ENCODE data around the gene ESYT1.
A peak's percentile ranks its signal among the peaks of the same experiment; 100 is the strongest.

The ESYT1 gene

DNA sequence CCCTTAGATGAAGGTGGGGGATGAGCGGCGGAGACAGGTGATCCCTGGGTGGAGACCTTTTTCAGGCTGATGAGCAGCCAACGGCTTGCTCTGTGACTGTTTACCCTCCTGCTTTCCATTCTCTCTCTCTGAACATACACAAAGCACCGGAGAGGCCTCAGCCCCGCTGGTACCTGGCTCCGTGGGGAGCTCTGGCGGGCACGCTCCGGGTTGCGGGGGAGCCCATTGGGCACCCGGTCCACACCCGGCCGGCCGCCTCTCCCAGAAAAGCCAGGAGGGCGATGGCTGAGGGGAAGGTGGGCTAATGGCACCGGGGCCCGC, 60.7 kb downstream of the ESYT1 start:
- no peak for DNase-seq (ENCODE audit: low spot score)

DNA sequence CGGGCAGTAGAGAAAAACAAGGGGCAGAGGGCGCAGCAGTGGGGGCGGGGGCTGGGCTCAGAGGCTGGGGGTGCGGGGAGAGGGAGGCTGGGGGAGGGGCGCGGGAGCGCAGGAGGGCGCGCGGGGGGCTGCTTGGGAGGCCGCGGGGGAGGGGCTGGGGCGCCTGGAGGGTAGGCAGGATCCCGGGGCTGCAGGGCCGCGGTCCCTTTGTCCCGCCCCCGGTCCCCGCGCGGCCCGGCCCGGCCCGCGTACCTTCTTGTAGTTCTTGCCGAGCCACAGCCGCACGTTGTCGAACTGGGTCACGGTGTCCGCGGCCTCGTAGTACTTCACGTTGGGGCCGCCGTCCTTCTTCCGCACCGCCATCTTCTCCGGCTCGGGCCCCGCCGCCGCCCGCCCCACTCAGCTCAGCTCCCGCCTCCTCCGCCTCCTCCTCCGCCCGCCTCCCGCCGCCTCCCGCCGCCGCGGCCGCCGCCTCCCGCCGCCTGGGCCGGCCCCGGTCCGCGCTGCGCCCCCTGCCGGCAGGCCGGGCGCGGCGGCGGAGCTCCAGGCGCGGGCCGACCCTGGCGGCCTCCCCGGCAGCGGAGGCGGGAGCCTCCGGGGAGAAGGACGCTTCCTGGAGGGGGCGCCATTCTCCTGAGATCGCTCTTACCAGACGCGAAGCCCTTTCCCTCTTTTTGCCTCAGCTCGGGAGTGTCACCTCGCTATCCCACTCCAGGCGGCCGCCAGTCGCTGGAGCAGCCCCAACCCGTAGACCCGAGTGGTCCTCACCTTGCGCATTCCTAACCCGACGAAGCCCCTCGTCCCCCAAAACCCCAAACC, 61.2 kb downstream of the ESYT1 start, which contains the start of gene SMARCC2:
TSS of gene SMARCC2 (minus strand) at position 385 of the 819 bp plus-strand sequence. CDS start at position 363, 22 bp downstream.
- DNase-seq (ENCODE audit: low spot score) = peak; percentile 90

DNA sequence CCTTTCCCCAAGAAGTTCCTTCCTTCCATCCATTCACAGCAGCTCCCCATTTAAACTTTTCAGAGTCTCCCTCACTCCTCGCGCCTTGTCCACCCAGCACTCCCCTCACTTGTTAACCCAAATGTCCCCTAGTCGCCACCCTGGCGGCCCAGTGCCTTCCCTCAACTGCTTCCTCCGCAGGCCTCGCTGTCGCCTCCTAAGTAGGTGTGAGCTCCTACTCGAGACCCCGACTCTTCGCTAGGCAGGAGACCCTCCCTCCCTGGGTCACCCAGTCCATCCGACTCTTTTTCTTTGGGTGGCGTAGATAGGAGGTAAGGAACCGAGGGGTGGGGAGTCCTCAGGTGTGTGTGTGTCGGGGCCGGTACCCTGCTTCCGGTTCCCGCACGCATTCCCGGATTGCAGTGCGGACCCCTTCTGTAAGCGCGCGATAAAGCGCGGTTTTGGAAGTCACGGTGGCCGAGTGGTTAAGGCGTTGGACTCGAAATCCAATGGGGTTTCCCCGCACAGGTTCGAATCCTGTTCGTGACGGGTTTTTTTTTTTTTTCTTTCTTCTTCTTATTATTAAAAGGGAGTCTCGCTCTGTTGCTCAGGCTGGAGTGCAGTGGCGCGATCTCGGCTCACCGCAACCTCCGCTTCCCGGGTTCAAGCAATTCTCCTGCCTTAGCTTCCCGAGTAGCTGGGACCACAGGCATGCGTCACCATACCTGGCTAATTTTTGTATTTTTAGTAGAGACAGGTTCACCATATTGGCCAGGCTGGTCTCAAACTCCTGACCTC, 62.0 kb downstream of the ESYT1 start:
- peak; percentile 69 for DNase-seq (ENCODE audit: low spot score)

DNA sequence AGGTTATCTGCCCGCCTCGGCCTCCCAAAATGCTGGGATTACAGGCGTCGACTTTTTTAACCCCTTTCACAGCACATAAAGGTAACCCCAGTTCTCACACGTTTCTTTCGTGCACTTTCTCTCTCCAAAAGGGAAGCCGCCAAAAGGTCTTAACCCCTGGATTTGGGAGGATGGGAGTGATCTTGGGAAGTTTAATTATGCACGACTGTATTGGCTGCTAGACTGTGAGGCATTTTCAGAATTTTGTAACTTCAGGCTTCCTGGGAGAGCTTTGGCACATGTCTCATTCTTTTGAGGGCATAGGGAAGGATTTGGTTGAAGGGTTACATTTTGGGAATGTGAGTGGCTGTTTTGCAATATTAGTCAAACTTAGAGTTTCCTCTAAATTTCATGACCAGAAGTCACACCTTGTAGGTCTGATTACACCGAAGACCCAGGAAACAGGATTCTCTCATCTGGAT, 62.7 kb downstream of the ESYT1 start:
- no peak for DNase-seq (ENCODE audit: low spot score)

DNA sequence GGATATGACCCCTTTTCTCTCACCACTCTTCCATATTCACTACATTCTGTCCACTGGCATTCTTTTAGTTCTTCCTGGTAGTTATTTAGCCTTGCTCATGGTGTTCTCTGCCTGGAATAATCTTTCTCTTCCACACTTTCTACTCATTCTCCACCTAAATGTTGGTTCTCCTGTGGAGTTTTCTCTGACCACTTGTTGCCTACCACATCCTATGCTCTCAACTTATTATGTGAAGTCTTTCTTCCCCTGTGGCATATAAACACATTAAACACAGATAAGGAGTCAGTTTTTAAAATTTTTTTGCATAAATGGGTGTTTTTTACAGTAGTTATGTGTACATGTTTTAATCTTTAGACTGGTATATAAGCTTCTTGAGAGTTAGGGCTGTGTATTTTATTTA, 64.5 kb downstream of the ESYT1 start:
- DNase-seq (ENCODE audit: low spot score) = no peak

DNA sequence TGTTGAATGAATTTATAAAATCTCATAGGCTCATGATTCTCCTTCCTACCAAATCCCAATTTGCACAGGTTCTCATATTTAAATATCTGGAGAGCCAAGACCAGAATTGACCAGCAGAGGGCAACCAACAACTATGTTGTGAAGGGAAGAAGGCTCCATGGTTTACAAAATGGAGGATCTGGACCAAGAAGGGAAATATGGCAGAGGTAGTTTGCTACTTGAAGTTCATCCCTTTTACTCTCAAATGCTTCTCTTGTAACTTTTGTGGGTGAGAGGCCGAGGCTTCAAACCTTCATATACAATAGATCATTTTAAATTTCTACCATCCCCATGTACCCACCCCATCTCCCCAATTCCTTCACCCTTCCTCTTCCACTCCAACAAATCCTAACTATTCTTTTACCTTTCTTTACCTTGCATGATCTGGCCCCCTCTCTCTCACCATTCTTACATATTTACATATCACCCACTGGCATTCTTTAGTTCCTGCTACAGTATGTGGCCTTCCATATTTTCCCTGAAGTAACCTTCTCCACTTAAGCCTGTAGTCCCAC, 65.0 kb downstream of the ESYT1 start:
- DNase-seq (ENCODE audit: low spot score) = peak; percentile 71

All from COLO829 (cell line).